ENCODE results near the gene SNX25. TPM values are rescaled to one million over a fixed set of nuclear protein-coding genes. Genes with fewer than 3 reads are reported as not detected.
"Not testable (repeated sequence)": the region's sequence is repeated elsewhere in the genome, so short reads cannot be mapped to it uniquely, and the experiment has no call there.

Gene SNX25
- total RNA-seq, 2 donors from 2014 or later = 21.4 to 26.0 TPM

DNA sequence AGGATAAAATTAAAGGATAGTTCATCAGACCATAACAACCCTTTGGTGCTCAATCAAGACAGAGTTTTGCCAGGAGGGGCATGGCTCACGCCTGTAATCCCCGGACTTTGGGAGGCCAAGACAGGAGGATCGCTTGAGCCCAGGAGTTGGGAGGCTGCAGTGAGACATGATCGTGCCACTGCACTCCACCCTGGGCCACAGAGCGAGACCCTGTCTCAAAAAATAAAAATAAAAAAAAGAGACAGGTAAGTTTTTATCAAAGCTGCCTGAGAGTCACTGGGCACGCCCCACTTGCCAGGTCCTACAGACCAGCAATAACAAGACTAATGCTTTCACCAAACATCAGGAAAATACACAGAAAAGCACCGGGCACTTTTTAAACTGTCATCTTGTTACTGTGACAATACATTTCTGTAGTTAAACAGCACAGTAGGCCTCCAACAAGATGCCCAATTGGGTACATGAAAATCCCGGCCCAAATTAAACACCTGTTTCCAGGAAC, 6.4 kb upstream of the SNX25 start:
- no peaks in the 10 kb centered on the region for H3K36me3 ChIP-seq (ENCODE audit: control insufficient read depth, insufficient read depth, low read length)
- H3K4me1 ChIP-seq (ENCODE audit: control insufficient read depth, insufficient read depth, low read length) = no peaks in the 10 kb centered on the region
- no peak for DNase-seq
- TF ChIP-seq, protein P1, sequence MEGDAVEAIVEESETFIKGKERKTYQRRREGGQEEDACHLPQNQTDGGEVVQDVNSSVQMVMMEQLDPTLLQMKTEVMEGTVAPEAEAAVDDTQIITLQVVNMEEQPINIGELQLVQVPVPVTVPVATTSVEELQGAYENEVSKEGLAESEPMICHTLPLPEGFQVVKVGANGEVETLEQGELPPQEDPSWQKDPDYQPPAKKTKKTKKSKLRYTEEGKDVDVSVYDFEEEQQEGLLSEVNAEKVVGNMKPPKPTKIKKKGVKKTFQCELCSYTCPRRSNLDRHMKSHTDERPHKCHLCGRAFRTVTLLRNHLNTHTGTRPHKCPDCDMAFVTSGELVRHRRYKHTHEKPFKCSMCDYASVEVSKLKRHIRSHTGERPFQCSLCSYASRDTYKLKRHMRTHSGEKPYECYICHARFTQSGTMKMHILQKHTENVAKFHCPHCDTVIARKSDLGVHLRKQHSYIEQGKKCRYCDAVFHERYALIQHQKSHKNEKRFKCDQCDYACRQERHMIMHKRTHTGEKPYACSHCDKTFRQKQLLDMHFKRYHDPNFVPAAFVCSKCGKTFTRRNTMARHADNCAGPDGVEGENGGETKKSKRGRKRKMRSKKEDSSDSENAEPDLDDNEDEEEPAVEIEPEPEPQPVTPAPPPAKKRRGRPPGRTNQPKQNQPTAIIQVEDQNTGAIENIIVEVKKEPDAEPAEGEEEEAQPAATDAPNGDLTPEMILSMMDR (conservative IDR thresholded peaks at IDR 0.05) = no peak
- H3K27me3 ChIP-seq (ENCODE audit: control insufficient read depth, insufficient read depth, low read length, poor library complexity, severe bottlenecking) = no peaks in the 10 kb centered on the region
- Mint-ChIP-seq H3K4me1 (peaks cover 27% of the 10 kb centered on the region), H3K27me3 (ENCODE audit: insufficient read depth) (peaks cover 11% of the 10 kb centered on the region), H3K4me3 (peak overlapping the region; percentile 74), H3K36me3 (ENCODE audit: low read depth) (peaks cover 6% of the 10 kb centered on the region), H3K27ac (peak overlapping the region; percentile 85), H3K9me3 (no peaks in the 10 kb centered on the region)
- WGBS, 2 experiments (ENCODE audit: insufficient coverage in 1 of 2, insufficient read length in 1 of 2) = 83 to 96% methylated on average over 5 to 8 of the region's 8 CpGs
- H3K4me3 ChIP-seq (ENCODE audit: low read length) = peak overlapping the region; percentile 86
- H3K27ac ChIP-seq (ENCODE audit: low read depth, low read length) = no peak overlapping the region
- H3K9me3 ChIP-seq (ENCODE audit: control insufficient read depth, low read length) = no peaks in the 10 kb centered on the region
- peak overlapping the region; percentile 62 for H3K9ac ChIP-seq (ENCODE audit: extremely low read depth, low read length, poor library complexity, severe bottlenecking)

DNA sequence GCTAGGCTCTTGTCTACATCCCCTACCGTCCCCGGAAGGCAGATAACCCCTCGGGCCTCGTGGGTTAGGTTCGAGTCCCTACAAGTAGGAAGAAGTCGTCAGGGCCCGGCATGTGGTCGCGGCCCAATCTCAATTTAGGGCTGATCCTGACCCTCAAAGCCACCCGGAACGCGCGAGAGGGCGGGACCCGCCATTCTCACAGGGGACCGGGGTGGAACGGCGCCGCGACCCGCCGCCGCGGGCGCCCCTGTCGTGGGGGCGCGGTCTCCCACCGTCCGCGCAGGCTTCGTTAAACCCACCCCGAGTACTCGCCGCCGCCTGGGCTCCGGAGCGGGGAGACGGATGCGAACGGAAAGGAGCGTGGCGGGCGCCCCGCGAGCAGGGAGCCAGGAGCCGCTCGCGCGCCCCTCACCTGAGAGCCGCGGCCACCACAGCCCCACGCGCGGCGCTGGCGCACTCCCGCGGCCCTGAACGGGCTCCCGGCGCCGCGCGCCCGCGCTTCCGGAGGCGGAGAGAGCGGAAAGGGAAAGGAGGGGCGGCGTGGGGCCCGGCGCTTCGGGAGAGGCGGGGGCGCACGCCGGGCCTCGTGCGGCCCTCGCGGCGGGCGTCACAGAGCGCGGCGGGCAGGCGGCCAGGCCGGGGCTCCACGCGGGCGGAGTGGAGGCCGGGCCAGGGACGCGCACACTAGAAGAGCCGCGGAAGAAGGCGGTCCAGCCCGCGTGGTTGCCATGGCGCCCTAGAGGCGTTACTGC, 5.7 kb upstream of the SNX25 start, which contains the start of gene CFAP97:
CFAP97 (minus strand) TSS at position 515 of the 752 bp plus-strand sequence. CDS start 12,804 bp downstream, outside the sequence.
- 0 to 1% methylated on average over 26 to 103 of the region's 103 CpGs for WGBS, 2 experiments (ENCODE audit: insufficient coverage in 1 of 2, insufficient read length in 1 of 2)
- peak within 1 kb of the TSS; percentile 86 for H3K4me3 ChIP-seq (ENCODE audit: low read length)
- H3K9me3 ChIP-seq (ENCODE audit: control insufficient read depth, low read length) = no peaks in the 10 kb centered on the region
- Mint-ChIP-seq H3K27me3 (ENCODE audit: insufficient read depth) (peaks cover 17% of the 10 kb centered on the region), H3K9me3 (no peaks in the 10 kb centered on the region), H3K4me1 (peaks cover 27% of the 10 kb centered on the region), H3K27ac (peak within 1 kb of the TSS; percentile 85), H3K4me3 (peak within 1 kb of the TSS; percentile 74), H3K36me3 (ENCODE audit: low read depth) (peaks cover 6% of the 10 kb centered on the region)
- H3K36me3 ChIP-seq (ENCODE audit: control insufficient read depth, insufficient read depth, low read length) = no peaks in the 10 kb centered on the region
- H3K9ac ChIP-seq (ENCODE audit: extremely low read depth, low read length, poor library complexity, severe bottlenecking) = peak within 1 kb of the TSS; percentile 62
- no peak within 1 kb of the TSS for H3K27ac ChIP-seq (ENCODE audit: low read depth, low read length)
- no peaks in the 10 kb centered on the region for H3K27me3 ChIP-seq (ENCODE audit: control insufficient read depth, insufficient read depth, low read length, poor library complexity, severe bottlenecking)
- no peaks in the 10 kb centered on the region for H3K4me1 ChIP-seq (ENCODE audit: control insufficient read depth, insufficient read depth, low read length)
- TF ChIP-seq, protein P1 (conservative IDR thresholded peaks at IDR 0.05) = no peak
- DNase-seq = peak; percentile 84

DNA sequence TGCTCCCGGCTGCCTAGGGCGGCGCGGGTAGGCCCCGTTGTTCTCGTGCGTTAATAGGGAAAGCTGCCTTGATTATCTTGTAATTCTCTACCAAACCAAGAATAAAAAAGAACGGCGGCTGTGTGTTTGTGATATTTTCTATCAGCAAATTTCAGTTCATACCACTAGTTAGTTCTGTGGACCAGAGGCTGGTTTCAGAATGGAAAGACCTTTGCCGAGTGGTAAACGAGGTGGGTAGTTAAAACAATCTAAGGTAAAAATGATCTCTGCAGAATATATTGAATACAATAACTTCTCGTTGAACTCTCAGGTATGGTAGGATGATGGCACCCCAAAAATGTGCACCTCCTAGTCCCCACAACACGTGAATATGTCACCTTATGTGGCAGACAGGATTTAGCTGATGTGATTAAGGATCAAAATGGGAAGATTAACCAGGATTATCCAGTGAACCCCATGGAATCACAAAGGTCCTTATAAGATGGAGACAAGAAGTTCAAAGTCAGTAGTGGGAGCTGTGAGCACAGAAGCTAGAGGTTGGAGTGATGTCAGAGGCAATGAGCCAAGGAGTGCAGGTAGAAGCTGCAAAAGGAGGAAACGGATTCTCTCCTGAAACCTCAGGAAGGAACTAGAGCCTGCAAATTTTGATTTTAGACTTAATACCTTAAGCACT, 5.0 kb upstream of the SNX25 start:
- no peaks in the 10 kb centered on the region for H3K9me3 Mint-ChIP-seq
- Histone ChIP-seq H3K9me3 (ENCODE audit: control insufficient read depth, low read length) (no peaks in the 10 kb centered on the region), H3K27ac (ENCODE audit: low read depth, low read length) (no peak overlapping the region), H3K4me1 (ENCODE audit: control insufficient read depth, insufficient read depth, low read length) (no peaks in the 10 kb centered on the region), H3K36me3 (ENCODE audit: control insufficient read depth, insufficient read depth, low read length) (no peaks in the 10 kb centered on the region), H3K27me3 (ENCODE audit: control insufficient read depth, insufficient read depth, low read length, poor library complexity, severe bottlenecking) (no peaks in the 10 kb centered on the region), H3K4me3 (ENCODE audit: low read length) (peak overlapping the region; percentile 86), H3K9ac (ENCODE audit: extremely low read depth, low read length, poor library complexity, severe bottlenecking) (peak overlapping the region; percentile 62)
- H3K4me1 Mint-ChIP-seq = peaks cover 32% of the 10 kb centered on the region
- peaks cover 6% of the 10 kb centered on the region for H3K36me3 Mint-ChIP-seq (ENCODE audit: low read depth)
- TF ChIP-seq, protein P1 (conservative IDR thresholded peaks at IDR 0.05) = no peak
- no peak for DNase-seq
- peak overlapping the region; percentile 74 for H3K4me3 Mint-ChIP-seq
- 30% methylated on average over 4 to 14 of the region's 14 CpGs for WGBS, 2 experiments (ENCODE audit: insufficient coverage in 1 of 2, insufficient read length in 1 of 2)
- no peak overlapping the region for H3K27ac Mint-ChIP-seq
- peaks cover 21% of the 10 kb centered on the region for H3K27me3 Mint-ChIP-seq (ENCODE audit: insufficient read depth)

DNA sequence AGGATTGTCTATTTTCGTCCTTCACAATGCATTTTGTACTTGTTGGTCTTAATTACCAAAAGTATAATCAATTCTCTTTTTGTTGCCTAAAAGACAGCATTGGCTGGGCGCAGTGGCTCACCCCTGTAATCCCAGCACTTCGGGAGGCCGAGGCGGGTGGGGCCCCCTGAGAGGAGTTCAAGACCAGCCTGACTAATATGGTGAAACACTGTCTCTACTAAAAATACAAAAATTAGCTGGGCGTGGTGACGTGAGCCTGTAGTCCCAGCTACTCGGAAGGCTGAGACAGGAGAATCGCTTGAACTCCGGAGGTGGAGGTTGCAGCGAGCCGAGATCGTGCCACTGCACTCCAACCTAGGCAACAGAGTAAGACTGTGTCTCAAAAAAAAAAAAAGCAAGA, 4.3 kb upstream of the SNX25 start:
- not testable (repeated sequence) for H3K27me3 ChIP-seq (ENCODE audit: control insufficient read depth, insufficient read depth, low read length, poor library complexity, severe bottlenecking); DNase-seq; H3K4me1 ChIP-seq (ENCODE audit: control insufficient read depth, insufficient read depth, low read length); H3K27ac Mint-ChIP-seq; H3K4me3 ChIP-seq (ENCODE audit: low read length); H3K9ac ChIP-seq (ENCODE audit: extremely low read depth, low read length, poor library complexity, severe bottlenecking); H3K27ac ChIP-seq (ENCODE audit: low read depth, low read length); H3K36me3 Mint-ChIP-seq (ENCODE audit: low read depth); H3K9me3 Mint-ChIP-seq; H3K36me3 ChIP-seq (ENCODE audit: control insufficient read depth, insufficient read depth, low read length); H3K9me3 ChIP-seq (ENCODE audit: control insufficient read depth, low read length)
- Mint-ChIP-seq H3K27me3 (ENCODE audit: insufficient read depth) (peaks cover 21% of the 10 kb centered on the region), H3K4me1 (peaks cover 32% of the 10 kb centered on the region), H3K4me3 (peak overlapping the region; percentile 74)
- 98% methylated on average over 10 to 13 of the region's 13 CpGs for WGBS, 2 experiments (ENCODE audit: insufficient coverage in 1 of 2, insufficient read length in 1 of 2)
